Sigmoid colon (tissue), 4 donors: ENCODE data around the gene CBLL1.

Experiments used
- POLR2A ChIP-seq, 2 donors: fragments of 450-650 bp; IDR thresholded peaks; one replicate each; pipeline ENCODE4 v1.6.1; 2016; ENCODE audit warnings: antibody characterized with exemption in 2 of 2, mild to moderate bottlenecking in 2 of 2, moderate library complexity in 2 of 2
- POLR2AphosphoS5 ChIP-seq, 4 donors: sonication (generic); formaldehyde crosslinking; IDR thresholded peaks; one replicate each; pipeline ENCODE4 v1.6.1; 2017; ENCODE audit warnings: antibody characterized with exemption in 4 of 4
- TF ChIP-seq, protein P1 (sequence below), 4 experiments: fragments of 450-650 bp in 3 of 4; fragments of 200-600 bp in 1 of 4; IDR thresholded peaks; one replicate each; pipeline ENCODE4 v1.5.1; 2016 to 2019; ENCODE audit warnings: antibody characterized with exemption in 4 of 4, mild to moderate bottlenecking in 3 of 4, moderate library complexity in 2 of 4

DNA sequence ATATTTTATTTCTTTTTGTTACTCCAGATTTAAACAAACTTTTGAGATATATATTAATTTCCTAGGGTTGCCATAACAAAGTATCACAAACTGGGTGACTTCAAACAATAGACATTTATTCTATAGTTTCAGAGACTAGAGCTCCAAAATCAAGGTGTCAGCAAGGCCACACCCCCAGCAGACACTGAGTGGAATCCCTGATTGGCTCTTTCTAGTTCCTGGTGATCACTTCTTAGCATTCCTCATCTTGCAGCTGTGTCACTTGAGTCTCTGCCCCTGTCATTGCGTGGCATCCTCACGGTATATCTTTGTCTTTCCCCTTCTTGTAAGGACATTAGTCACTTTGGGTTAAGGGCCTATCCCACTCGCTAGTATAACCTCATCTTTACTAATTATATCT is 66.7 kb downstream of the CBLL1 start:
- TF ChIP-seq, protein P1, sequence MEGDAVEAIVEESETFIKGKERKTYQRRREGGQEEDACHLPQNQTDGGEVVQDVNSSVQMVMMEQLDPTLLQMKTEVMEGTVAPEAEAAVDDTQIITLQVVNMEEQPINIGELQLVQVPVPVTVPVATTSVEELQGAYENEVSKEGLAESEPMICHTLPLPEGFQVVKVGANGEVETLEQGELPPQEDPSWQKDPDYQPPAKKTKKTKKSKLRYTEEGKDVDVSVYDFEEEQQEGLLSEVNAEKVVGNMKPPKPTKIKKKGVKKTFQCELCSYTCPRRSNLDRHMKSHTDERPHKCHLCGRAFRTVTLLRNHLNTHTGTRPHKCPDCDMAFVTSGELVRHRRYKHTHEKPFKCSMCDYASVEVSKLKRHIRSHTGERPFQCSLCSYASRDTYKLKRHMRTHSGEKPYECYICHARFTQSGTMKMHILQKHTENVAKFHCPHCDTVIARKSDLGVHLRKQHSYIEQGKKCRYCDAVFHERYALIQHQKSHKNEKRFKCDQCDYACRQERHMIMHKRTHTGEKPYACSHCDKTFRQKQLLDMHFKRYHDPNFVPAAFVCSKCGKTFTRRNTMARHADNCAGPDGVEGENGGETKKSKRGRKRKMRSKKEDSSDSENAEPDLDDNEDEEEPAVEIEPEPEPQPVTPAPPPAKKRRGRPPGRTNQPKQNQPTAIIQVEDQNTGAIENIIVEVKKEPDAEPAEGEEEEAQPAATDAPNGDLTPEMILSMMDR (IDR thresholded peaks at IDR 0.05), result no peak
- TF ChIP-seq POLR2A (IDR thresholded peaks at IDR 0.05) (no peak), POLR2AphosphoS5 (IDR thresholded peaks at IDR 0.05) (no peak)
